ENCODE results near the gene CCDC102B. TPM values are rescaled to one million over a fixed set of nuclear protein-coding genes. Genes with fewer than 3 reads are reported as not detected.

The CCDC102B gene
- total RNA-seq (2021; fragmentation: NEBNext Ultra II Directional; extraction: Animal tissue kit (Norgen Biotek cat#: 25700)), result 0.78 and 0.80 TPM in 2 replicates
- polyA plus RNA-seq (2011; rRNA removed), result 0.71 and 1.1 TPM in 2 replicates
- polyA plus RNA-seq (2011; cell fraction: cytosol; rRNA removed), result 1.5 TPM
- 1.4 TPM for polyA plus RNA-seq (2011; cell fraction: nucleus; rRNA removed)
- polyA plus RNA-seq (2012, experiment 1 of 2), result 1.2 to 2.0 TPM (median 1.6 TPM) in 4 replicates
- 0.14 TPM for polyA plus RNA-seq (2012, experiment 2 of 2)
- 2.0 TPM for polyA plus RNA-seq (2013, experiment 1 of 2)
- polyA plus RNA-seq (2013, experiment 2 of 2), result 1.7 TPM
- 2.0 and 2.4 TPM in 2 replicates for polyA minus RNA-seq (2011; rRNA and poly(A)+ RNA removed)
- not detected for polyA minus RNA-seq (2011; cell fraction: cytosol; rRNA and poly(A)+ RNA removed)
- 4.9 TPM for polyA minus RNA-seq (2011; cell fraction: nucleus; rRNA and poly(A)+ RNA removed)
- long read RNA-seq, experiment 1, partial matches to known transcripts, result 0 of 1 reads
- long read RNA-seq, experiment 1, other reads (novel, unspliced or antisense), result 1 of 1 reads
- long read RNA-seq, experiment 2, partial matches to known transcripts, result 1 of 1 reads
- long read RNA-seq, experiment 2, other reads (novel, unspliced or antisense), result 0 of 1 reads

DNA sequence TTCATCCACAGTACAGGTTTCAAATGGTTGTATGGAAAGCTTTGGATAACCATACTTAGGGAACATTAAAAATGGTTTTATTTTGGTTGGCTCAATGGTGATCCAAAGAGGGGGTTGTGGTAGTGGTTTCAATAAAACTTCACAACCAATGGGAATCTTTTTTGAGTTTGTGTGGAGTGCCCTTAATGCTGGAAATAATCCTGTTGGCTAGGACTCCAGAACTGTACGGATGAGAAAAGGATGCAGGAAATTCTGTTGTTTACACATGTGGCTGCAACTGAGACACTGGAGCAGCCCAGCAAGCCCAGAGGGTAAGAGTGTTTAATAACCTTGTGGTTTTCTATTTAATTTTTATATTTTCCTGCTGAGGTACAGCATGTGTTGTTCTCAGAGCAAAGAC is at the start of gene CCDC102B:
CCDC102B (plus strand) TSS at position 210 of the 400 bp plus-strand sequence. CDS start 38,684 bp downstream, outside the sequence.
- no peak within 1 kb of the TSS for H3K14ac ChIP-seq (ENCODE audit: insufficient read length)
- H2BK20ac ChIP-seq (ENCODE audit: low read length), result no peak within 1 kb of the TSS
- no peak within 1 kb of the TSS for H2BK5ac ChIP-seq (ENCODE audit: low read depth, low read length)
- no peak within 1 kb of the TSS for H3K4ac ChIP-seq (replicated peaks; ENCODE audit: insufficient read length, low read depth, low read length)
- H4K5ac ChIP-seq (ENCODE audit: insufficient read length, low read depth, low read length), result no peak within 1 kb of the TSS
- no peak within 1 kb of the TSS for H3K18ac ChIP-seq (ENCODE audit: extremely low read depth, low read length)
- no peak within 1 kb of the TSS for H3K4me2 ChIP-seq (ENCODE audit: insufficient read depth in 1 of 2, low read depth in 2 of 2, low read length in 2 of 2)
- H3K23me2 ChIP-seq (ENCODE audit: low read depth, low read length), result no peaks in the 10 kb centered on the region; the same call in 1 of the 2 replicates
- no peaks in the 10 kb centered on the region for H3K9me3 ChIP-seq (ENCODE audit: insufficient read depth in 2 of 2, low read depth in 1 of 2, low read length in 1 of 2)
- 85% methylated on average over 1 of the region's 1 CpG; no CpG with 5 or more reads in 1 of the 2 experiments for WGBS, 2 experiments (ENCODE audit: extremely low coverage in 1 of 2, insufficient coverage in 1 of 2, insufficient read length in 1 of 2, insufficient replicate concordance in 2 of 2, low coverage in 1 of 2, low lambda C conversion rate in 2 of 2, missing lambda C conversion rate in 1 of 2)
- POLR2A ChIA-PET (ENCODE audit: partially characterized antibody), result no interaction called here
- H3K27ac ChIP-seq (ENCODE audit: low read depth, low read length), result no peak within 1 kb of the TSS
- no peak within 1 kb of the TSS for H2AK5ac ChIP-seq (ENCODE audit: low read depth, low read length)
- no peak within 1 kb of the TSS for H3K4me3 ChIP-seq (ENCODE audit: extremely low read depth in 1 of 4, insufficient read depth in 2 of 4, low read depth in 3 of 4, low read length in 4 of 4)
- H4K20me1 ChIP-seq (replicated peaks in 1 of 2; ENCODE audit: control insufficient read depth in 1 of 2, insufficient read depth in 2 of 2, low read length in 2 of 2), result no peaks in the 10 kb centered on the region
- no peaks in the 10 kb centered on the region for H3K4me1 ChIP-seq (replicated peaks in 1 of 4; ENCODE audit: control insufficient read depth in 3 of 4, insufficient read depth in 4 of 4, low read length in 3 of 4)
- no peaks in the 10 kb centered on the region for H3K79me2 ChIP-seq (ENCODE audit: control insufficient read depth in 1 of 2, insufficient read depth in 2 of 2, low read length in 2 of 2)
- no peak within 1 kb of the TSS for H3K9ac ChIP-seq (replicated peaks in 1 of 4; ENCODE audit: extremely low read depth in 1 of 4, low read depth in 3 of 4, low read length in 3 of 4)
- no peak within 1 kb of the TSS for H4K91ac ChIP-seq (replicated peaks; ENCODE audit: insufficient read length, low read length)
- CTCF ChIA-PET (ENCODE audit: partially characterized antibody), result no interaction called here
- no peaks in the 10 kb centered on the region for H3K27me3 ChIP-seq (replicated peaks in 1 of 4; ENCODE audit: control insufficient read depth in 3 of 4, extremely low read depth in 1 of 4, insufficient read depth in 3 of 4, low read length in 3 of 4)
- FAIRE-seq (no peak), DNase-seq (ENCODE audit: low read depth in 1 of 2, low spot score in 2 of 2) (no peak)
- H3K36me3 ChIP-seq (ENCODE audit: control insufficient read depth in 2 of 4, insufficient read depth in 4 of 4, low read length in 3 of 4), result no peaks in the 10 kb centered on the region
- H2BK15ac ChIP-seq (ENCODE audit: low read length), result no peak within 1 kb of the TSS
- H3K79me1 ChIP-seq (ENCODE audit: low read depth, low read length), result no peaks in the 10 kb centered on the region
- no peak within 1 kb of the TSS for H4K8ac ChIP-seq (ENCODE audit: extremely low read depth, insufficient read depth, low read length)
- H2BK12ac ChIP-seq (ENCODE audit: low read depth, low read length), result no peak within 1 kb of the TSS
- no peak within 1 kb of the TSS for H2BK120ac ChIP-seq (replicated peaks; ENCODE audit: low read depth, low read length)
- no peak within 1 kb of the TSS for H3K23ac ChIP-seq (ENCODE audit: insufficient read length)
- no peak within 1 kb of the TSS for H3K56ac ChIP-seq (replicated peaks; ENCODE audit: insufficient read length, low read depth, low read length)
- H2AFZ ChIP-seq (ENCODE audit: low read length), result no peak within 1 kb of the TSS
- TF ChIP-seq CHD1 (IDR thresholded peaks at IDR 0.05; ENCODE audit: low read depth, low read length) (no peak), EGR1 (IDR thresholded peaks at IDR 0.05; ENCODE audit: borderline replicate concordance, low read depth, low read length) (no peak), JUN (IDR thresholded peaks at IDR 0.05; ENCODE audit: low read depth, low read length) (no peak), CBX5 (IDR thresholded peaks at IDR 0.05; ENCODE audit: low read depth, low read length) (no peak), ATF3 (IDR thresholded peaks at IDR 0.05; ENCODE audit: insufficient read depth, low read depth, low read length) (no peak), HDAC6 (IDR thresholded peaks at IDR 0.05; ENCODE audit: low read depth, low read length) (no peak), TAF7 (optimal IDR thresholded peaks at IDR 0.05; ENCODE audit: borderline replicate concordance, low read depth, low read length) (no peak), BACH1 (IDR thresholded peaks at IDR 0.05; ENCODE audit: low read length) (no peak), RAD21 (IDR thresholded peaks at IDR 0.05 in 1 of 2, conservative IDR thresholded peaks at IDR 0.05 in 1 of 2; ENCODE audit: low read depth in 2 of 2, low read length in 2 of 2) (no peak), POLR2AphosphoS5 (IDR thresholded peaks at IDR 0.05; ENCODE audit: low read depth, low read length) (no peak), NANOG (IDR thresholded peaks at IDR 0.05; ENCODE audit: insufficient read depth, low read depth, low read length, poor library complexity, severe bottlenecking) (no peak), POLR2A (IDR thresholded peaks at IDR 0.05; ENCODE audit: control extremely low read depth in 1 of 2, low read depth in 2 of 2, low read length in 2 of 2) (no peak)
